ENCODE results near the gene PLK3. TPM values are rescaled to one million over a fixed set of nuclear protein-coding genes. Genes with fewer than 3 reads are reported as not detected.
A peak's percentile ranks its signal among the peaks of the same experiment; 100 is the strongest.
"Not testable (repeated sequence)": the region's sequence is repeated elsewhere in the genome, so short reads cannot be mapped to it uniquely, and the experiment has no call there.

PLK3 gene
- total RNA-seq, 4 donors from 2014 or later = 12.4 to 87.2 (median 16.3) TPM

DNA sequence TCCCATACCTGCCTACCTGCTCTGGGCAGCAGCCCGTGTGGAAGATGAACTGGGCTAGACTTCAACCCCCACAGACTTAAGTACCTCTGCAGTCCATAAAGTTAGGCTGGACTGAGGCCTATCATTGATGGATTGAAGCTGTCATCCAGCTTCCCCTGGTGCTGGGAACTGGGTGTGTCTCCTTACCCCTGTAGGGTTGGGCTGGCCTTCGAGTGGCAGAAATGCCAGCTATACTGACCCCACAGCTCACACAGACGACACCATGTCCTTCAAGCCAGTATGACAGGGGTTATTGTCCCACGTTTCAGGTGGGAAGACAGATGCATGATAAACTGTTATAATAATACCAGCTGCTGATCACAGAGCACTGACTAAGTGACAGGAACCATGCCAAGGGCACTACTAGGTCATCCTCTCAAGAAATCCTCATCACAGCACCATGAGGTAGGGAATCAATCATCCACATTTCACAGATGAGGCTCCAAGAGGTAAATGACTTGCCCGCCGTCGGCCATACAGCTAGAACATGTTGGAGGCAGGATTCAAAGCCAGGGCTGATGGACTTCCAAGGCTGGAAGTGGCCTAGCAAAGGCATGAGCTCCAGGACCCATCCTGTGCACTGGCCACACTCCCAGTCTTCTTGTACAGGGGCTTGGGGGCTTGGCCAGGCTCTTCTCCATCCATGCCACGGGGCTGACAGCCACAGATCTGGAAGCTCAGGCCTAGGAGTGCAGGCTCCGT is 11.9 kb upstream of the PLK3 start, which contains the start of gene BEST4:
Gene BEST4, minus strand, starts transcription at position 51 of the 741 bp plus-strand sequence. CDS start 465 bp downstream, outside the sequence.
- in situ Hi-C loops (cut with MboI; ENCODE audit: low pct_ligation_motif_present in 1 of 4, low pct_unique_long_range_greater_than_20kb in 1 of 4, low sequenced_read_pairs in 3 of 4) (loop anchor here in 2 of 4 donors (25.0 kb wide), 2 partner anchors 224 to 524 kb away; partner anchors contain the start of genes HECTD3 (in 1 of the 2) and UROD (in 1 of the 2)), intact Hi-C loops (cut with DNase I; ENCODE audit: low total_unique reads) (loop anchor here (1.0 to 10.0 kb wide), 2 partner anchors 28 to 47 kb away; no protein-coding TSS in a partner anchor)
- TF ChIP-seq POLR2AphosphoS5 (IDR thresholded peaks at IDR 0.05) (no peak), POLR2A (IDR thresholded peaks at IDR 0.05) (no peak), EP300 (IDR thresholded peaks at IDR 0.05; ENCODE audit: low read depth) (no peak)
- TF ChIP-seq, protein P1, sequence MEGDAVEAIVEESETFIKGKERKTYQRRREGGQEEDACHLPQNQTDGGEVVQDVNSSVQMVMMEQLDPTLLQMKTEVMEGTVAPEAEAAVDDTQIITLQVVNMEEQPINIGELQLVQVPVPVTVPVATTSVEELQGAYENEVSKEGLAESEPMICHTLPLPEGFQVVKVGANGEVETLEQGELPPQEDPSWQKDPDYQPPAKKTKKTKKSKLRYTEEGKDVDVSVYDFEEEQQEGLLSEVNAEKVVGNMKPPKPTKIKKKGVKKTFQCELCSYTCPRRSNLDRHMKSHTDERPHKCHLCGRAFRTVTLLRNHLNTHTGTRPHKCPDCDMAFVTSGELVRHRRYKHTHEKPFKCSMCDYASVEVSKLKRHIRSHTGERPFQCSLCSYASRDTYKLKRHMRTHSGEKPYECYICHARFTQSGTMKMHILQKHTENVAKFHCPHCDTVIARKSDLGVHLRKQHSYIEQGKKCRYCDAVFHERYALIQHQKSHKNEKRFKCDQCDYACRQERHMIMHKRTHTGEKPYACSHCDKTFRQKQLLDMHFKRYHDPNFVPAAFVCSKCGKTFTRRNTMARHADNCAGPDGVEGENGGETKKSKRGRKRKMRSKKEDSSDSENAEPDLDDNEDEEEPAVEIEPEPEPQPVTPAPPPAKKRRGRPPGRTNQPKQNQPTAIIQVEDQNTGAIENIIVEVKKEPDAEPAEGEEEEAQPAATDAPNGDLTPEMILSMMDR (IDR thresholded peaks at IDR 0.05) = no peak
- DNase-seq = no peak
- WGBS, 2 donors (ENCODE audit: low coverage in 1 of 2) = 86% methylated on average over 8 of the region's 9 CpGs; no CpG with 5 or more reads in 1 of the 2 donors
- Histone ChIP-seq H3K36me3 (no peaks in the 10 kb centered on the region), H3K4me1 (peaks cover 11 to 40% (median 22%) of the 10 kb centered on the region in 4 donors), H3K9me3 (no peaks in the 10 kb centered on the region), H3K4me3 (no peak within 1 kb of the TSS), H3K27ac (no peak within 1 kb of the TSS), H3K27me3 (no peaks in the 10 kb centered on the region)

GRCh38 chr1:44790968-44791801 is 9.0 kb upstream of the PLK3 start:
- H3K4me3 ChIP-seq = no peak overlapping the region
- H3K27me3 ChIP-seq = no peaks in the 10 kb centered on the region
- intact Hi-C loops (cut with DNase I; ENCODE audit: low total_unique reads) (no loop called here), in situ Hi-C loops (cut with MboI; ENCODE audit: low pct_ligation_motif_present in 1 of 4, low pct_unique_long_range_greater_than_20kb in 1 of 4, low sequenced_read_pairs in 3 of 4) (loop anchor here in 2 of 4 donors (25.0 kb wide), 2 partner anchors 221 to 521 kb away; partner anchors contain the start of genes HECTD3 (in 1 of the 2) and UROD (in 1 of the 2))
- DNase-seq = peak; percentile 27
- no peaks in the 10 kb centered on the region for H3K36me3 ChIP-seq
- H3K4me1 ChIP-seq = peaks cover 0 to 17% (median 4%) of the 10 kb centered on the region in 4 donors
- no peaks in the 10 kb centered on the region for H3K9me3 ChIP-seq
- 66% methylated on average over 7 of the region's 7 CpGs; no CpG with 5 or more reads in 1 of the 2 donors for WGBS, 2 donors (ENCODE audit: low coverage in 1 of 2)
- H3K27ac ChIP-seq = peak overlapping the region in 2 of 4 donors; percentile 12 to 22
- TF ChIP-seq, protein P1 (IDR thresholded peaks at IDR 0.05) = no peak
- TF ChIP-seq EP300 (IDR thresholded peaks at IDR 0.05; ENCODE audit: low read depth) = no peak
- TF ChIP-seq POLR2AphosphoS5 (IDR thresholded peaks at IDR 0.05) = no peak
- TF ChIP-seq POLR2A (IDR thresholded peaks at IDR 0.05) = no peak

- Histone ChIP-seq H3K4me1 (peaks cover 0 to 12% (median 0%) of the 10 kb centered on the region in 4 donors), H3K36me3 (no peaks in the 10 kb centered on the region), H3K4me3 (no peak overlapping the region), H3K27me3 (no peaks in the 10 kb centered on the region), H3K27ac (no peak overlapping the region), H3K9me3 (no peaks in the 10 kb centered on the region)
- intact Hi-C loops (cut with DNase I; ENCODE audit: low total_unique reads) = no loop called here
- in situ Hi-C loops (cut with MboI; ENCODE audit: low pct_ligation_motif_present in 1 of 4, low pct_unique_long_range_greater_than_20kb in 1 of 4, low sequenced_read_pairs in 3 of 4) = loop anchor here in 2 of 4 donors (25.0 kb wide), 2 partner anchors 219 to 519 kb away; partner anchors contain the start of genes HECTD3 (in 1 of the 2) and UROD (in 1 of the 2)
- WGBS, 2 donors (ENCODE audit: low coverage in 1 of 2) = 71 to 88% methylated on average over 3 to 9 of the region's 9 CpGs
- no peak for DNase-seq
- TF ChIP-seq POLR2A (IDR thresholded peaks at IDR 0.05) (no peak), EP300 (IDR thresholded peaks at IDR 0.05; ENCODE audit: low read depth) (no peak), POLR2AphosphoS5 (IDR thresholded peaks at IDR 0.05) (no peak)
- TF ChIP-seq, protein P1 (IDR thresholded peaks at IDR 0.05) = no peak
Observed at GRCh38 chr1:44792736-44793502, 7.3 kb upstream of the PLK3 start.

GRCh38 chr1:44797886-44798285 is 2.3 kb upstream of the PLK3 start:
- intact Hi-C loops (cut with DNase I; ENCODE audit: low total_unique reads); H3K4me3 ChIP-seq; H3K36me3 ChIP-seq; H3K9me3 ChIP-seq; H3K27me3 ChIP-seq; H3K27ac ChIP-seq; DNase-seq: not testable (repeated sequence)
- 75% methylated on average over 8 of the region's 8 CpGs; no CpG with 5 or more reads in 1 of the 2 donors for WGBS, 2 donors (ENCODE audit: low coverage in 1 of 2)
- in situ Hi-C loops (cut with MboI; ENCODE audit: low pct_ligation_motif_present in 1 of 4, low pct_unique_long_range_greater_than_20kb in 1 of 4, low sequenced_read_pairs in 3 of 4) = loop anchor here in 2 of 4 donors (25.0 kb wide), 2 partner anchors 214 to 514 kb away; partner anchors contain the start of genes HECTD3 (in 1 of the 2) and UROD (in 1 of the 2)
- peaks cover 6 to 26% (median 16%) of the 10 kb centered on the region in 4 donors for H3K4me1 ChIP-seq

Data from transverse colon (tissue), 4 donors.